PC-3 (cell line): ENCODE measurements around the gene WIPF3.

ENCODE experiments used
- EZH2 ChIP-seq: fragments of 300-600 bp; sonication (generic); IDR thresholded peaks from one replicate; pipeline ENCODE4 v1.6.1; 2017; ENCODE audit warnings: antibody characterized with exemption, mild to moderate bottlenecking, low read length; ENCODE audit not compliant: unreplicated experiment
- TF ChIP-seq, protein P1 (sequence below): fragments of 300-600 bp; sonication (generic); conservative IDR thresholded peaks from 2 replicates; pipeline ENCODE4 v1.5.1; 2017; ENCODE audit warnings: antibody characterized with exemption, low read depth, mild to moderate bottlenecking, low read length

GRCh38 chr7:29861884-29862283 is 55.6 kb downstream of the WIPF3 start:
- TF ChIP-seq, protein P1, sequence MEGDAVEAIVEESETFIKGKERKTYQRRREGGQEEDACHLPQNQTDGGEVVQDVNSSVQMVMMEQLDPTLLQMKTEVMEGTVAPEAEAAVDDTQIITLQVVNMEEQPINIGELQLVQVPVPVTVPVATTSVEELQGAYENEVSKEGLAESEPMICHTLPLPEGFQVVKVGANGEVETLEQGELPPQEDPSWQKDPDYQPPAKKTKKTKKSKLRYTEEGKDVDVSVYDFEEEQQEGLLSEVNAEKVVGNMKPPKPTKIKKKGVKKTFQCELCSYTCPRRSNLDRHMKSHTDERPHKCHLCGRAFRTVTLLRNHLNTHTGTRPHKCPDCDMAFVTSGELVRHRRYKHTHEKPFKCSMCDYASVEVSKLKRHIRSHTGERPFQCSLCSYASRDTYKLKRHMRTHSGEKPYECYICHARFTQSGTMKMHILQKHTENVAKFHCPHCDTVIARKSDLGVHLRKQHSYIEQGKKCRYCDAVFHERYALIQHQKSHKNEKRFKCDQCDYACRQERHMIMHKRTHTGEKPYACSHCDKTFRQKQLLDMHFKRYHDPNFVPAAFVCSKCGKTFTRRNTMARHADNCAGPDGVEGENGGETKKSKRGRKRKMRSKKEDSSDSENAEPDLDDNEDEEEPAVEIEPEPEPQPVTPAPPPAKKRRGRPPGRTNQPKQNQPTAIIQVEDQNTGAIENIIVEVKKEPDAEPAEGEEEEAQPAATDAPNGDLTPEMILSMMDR, result no peak
- TF ChIP-seq EZH2, result no peak
